HG03108 (cell line): ENCODE data around the gene CT45A6.
"Not testable (repeated sequence)": the region's sequence is repeated elsewhere in the genome, so short reads cannot be mapped to it uniquely, and the experiment has no call there.

Experiments used
- ATAC-seq: cut with Tn5 transposase; IDR thresholded peaks from one replicate; pipeline ENCODE4 v1.9.1; 2021; ENCODE audit warnings: moderate library complexity; ENCODE audit not compliant: unreplicated experiment

Gene CT45A6

GRCh38 chrX:135802687-135803086 lies at the start of gene CT45A6:
TSS of gene CT45A6 (minus strand) at chrX:135802787. CDS start at chrX:135798993, 3,794 bp downstream.
- not testable (repeated sequence) for ATAC-seq

GRCh38 chrX:135837180-135837579 lies 34.6 kb upstream of the CT45A6 start, which contains the start of gene CT45A7:
TSS of gene CT45A7 (minus strand) at chrX:135837280. CDS start at chrX:135833533, 3,747 bp downstream.
- ATAC-seq, result not testable (repeated sequence)

- ATAC-seq, result not testable (repeated sequence)
Measured at GRCh38 chrX:135819912-135820311, 17.3 kb upstream of the CT45A6 start, which contains the start of gene CT45A2. TSS of gene CT45A2 (minus strand) at chrX:135820012. CDS start at chrX:135816265, 3,747 bp downstream.

- ATAC-seq, result not testable (repeated sequence)
Measured at GRCh38 chrX:135785403-135785802, 17.2 kb downstream of the CT45A6 start, which contains the start of gene CT45A5. TSS of gene CT45A5 (minus strand) at chrX:135785503. CDS start at chrX:135781729, 3,774 bp downstream.

GRCh38 chrX:135768091-135768490 lies 34.5 kb downstream of the CT45A6 start, which contains the start of gene CT45A3:
TSS of gene CT45A3 (minus strand) at chrX:135768191. CDS start at chrX:135764444, 3,747 bp downstream.
- not testable (repeated sequence) for ATAC-seq

GRCh38 chrX:135744739-135745138 lies 57.8 kb downstream of the CT45A6 start:
- not testable (repeated sequence) for ATAC-seq
